Measurements from ENCODE around the gene USP32.

Gene USP32

DNA sequence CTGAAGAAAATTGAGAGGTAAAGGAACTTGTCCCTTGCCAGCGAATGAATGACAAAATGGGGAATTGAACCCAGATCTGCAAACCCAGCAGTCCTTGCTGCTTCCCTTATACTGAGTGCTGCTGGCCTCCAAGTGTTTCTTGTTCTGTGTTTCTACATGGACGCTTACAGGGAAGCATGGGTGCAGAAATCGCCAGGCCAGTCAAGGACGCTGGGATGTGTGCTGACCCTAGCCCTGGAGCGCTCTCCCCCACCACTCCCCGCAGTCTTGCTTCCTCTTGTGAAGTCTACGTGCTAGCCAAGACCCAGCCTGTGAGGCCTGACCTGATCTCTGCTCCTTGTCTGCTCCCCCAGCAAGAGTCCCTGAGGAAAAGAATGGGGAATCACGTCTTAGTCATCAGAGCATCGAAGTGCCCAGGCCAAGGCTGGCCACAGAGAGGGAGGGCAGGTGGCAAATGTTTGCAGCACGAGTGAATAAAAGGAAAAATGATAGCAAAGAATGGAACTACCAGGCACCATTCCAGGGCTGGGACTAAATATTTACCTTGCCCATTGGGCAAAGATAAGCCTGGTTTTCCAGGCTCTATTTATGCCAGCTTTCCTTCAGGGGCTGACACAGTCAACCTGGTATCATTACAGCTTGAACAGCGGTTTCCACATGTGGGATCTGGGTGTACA lies 224.7 kb downstream of the USP32 start:
- peak; percentile 50 for DNase-seq

- DNase-seq, result no peak
Measured at GRCh38 chr17:60165971-60166370, 226.0 kb downstream of the USP32 start.

DNA sequence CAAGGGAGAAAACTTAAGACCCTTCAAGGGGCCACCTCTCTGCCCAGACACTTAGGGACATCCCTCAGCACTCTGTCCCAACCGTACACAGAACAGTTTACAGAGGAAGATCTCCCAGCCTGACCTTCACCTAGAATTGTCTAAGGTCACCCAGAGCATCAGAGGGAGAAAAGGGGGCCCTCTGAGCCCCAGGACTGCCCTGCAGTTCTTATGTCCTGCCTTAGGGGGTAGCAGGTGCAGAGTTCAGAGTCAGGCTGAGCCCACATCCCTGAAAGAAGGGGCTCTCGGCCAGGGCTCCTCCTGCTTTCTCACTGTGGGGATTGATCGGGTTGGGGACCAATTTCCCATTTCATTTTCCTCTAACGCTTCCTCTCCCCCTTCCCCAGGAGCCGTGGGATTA lies 226.7 kb downstream of the USP32 start:
- no peak for DNase-seq

GRCh38 chr17:60164697-60165096 lies 227.2 kb downstream of the USP32 start:
- DNase-seq, result no peak

DNA sequence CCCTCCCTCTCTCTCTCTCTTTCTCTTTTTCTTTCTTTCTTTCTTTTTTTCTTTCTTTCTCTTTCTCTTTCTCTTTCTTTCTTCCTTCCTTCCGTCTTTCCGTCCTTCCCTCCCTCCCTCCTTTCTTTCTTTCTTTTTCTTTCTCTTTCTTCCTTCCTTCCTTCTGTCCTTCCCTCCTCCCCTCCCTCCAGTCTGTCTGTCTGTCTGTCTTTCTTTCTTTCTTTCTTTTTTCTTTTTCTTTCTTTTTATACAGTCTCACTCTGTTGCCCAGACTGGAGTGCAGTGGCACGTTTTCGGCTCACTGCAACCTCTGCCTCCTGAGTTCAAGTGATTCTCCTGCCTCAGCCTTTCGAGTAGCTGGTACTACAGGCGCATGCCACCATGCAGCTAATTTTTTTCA lies 227.8 kb downstream of the USP32 start:
- DNase-seq, result no peak

GRCh38 chr17:60163108-60163784 lies 228.7 kb downstream of the USP32 start:
- no peak for DNase-seq

GRCh38 chr17:60161598-60162330 lies 230.2 kb downstream of the USP32 start:
- no peak for DNase-seq

DNA sequence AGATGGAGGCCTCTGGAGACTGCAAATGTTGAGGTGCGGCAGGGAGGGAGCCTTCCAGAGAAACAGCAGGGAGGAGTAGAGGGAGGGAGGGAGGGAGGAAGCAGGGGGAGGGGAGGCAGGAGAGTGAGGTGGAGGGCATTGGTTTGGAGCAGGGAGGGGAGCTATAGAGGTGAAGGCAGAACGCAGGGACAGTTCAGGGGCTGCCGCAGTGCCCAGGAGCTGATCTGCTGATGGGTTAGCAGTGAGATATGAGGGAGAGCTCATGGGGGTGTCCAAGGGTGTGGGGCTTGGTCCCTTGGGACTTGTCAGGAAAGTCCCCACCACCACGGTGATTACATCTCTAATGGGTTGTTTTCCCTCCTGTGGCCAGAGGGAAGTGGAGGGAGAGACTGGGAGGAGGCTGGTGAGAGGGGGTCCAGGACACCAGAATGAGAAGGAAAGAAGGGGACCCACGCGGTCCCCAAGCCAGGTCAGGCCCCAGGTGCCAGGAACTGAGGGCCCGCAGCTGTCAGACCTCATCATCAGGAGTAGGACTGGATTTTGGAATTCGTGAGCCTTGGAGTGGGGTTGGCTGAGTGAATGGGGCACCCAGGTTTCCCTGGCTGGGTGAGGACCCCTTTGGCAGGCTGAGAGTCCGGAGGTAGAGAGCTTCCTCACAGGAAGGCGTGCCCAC lies 231.0 kb downstream of the USP32 start:
- DNase-seq, result no peak

- no peak for DNase-seq
Measured at GRCh38 chr17:60159479-60159866, 232.5 kb downstream of the USP32 start.

DNA sequence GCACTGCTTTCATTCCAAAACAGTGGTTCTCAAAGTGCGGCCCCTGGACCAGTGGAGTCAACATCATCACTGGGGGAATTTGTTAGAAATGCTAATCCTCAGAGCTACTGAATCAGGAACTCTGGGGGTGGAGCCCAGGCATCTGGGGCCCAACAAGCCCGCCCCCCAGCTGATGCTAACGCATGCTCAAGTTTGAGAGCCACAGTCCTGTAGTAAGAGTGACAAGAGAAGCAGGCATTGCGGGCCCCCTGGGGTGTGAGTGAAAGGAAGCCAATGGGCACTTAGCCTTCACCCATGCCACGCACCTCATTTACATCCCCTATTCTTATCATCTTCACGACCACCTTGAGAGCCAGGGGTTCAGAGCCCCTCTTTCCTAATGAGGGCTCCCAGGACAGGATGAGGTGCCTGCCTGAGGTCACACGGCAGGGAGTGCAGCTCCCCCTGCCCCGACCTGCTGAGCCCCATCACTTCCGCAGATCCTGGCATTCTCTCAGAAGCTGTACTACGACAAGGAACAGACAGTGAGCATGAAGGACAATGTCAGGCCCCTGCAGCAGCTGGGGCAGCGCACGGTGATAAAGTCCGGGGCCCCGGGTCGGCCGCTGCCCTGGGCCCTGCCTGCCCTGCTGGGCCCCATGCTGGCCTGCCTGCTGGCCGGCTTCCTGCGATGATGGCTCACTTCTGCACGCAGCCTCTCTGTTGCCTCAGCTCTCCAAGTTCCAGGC lies 233.0 kb downstream of the USP32 start:
- no peak for DNase-seq

DNA sequence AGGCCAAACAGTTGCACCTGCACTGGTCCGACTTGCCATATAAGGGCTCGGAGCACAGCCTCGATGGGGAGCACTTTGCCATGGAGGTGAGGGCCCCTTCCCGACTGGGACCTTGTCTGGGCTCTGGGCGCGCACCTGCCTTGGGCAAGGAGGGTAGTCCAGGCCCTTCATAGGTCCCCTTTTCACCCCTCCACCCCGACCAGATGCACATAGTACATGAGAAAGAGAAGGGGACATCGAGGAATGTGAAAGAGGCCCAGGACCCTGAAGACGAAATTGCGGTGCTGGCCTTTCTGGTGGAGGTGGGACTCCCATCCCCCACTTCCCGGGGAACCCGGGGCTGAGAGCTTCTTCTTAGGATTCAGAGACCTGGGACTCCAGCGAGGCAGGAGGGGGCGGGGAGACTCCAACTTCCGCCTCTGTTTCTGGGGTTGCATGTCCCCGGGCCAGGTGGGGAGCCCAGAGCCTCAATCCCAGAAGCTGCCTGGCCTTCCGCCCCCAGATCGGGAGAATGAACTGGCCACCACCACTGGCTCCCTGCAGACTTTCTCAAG lies 234.4 kb downstream of the USP32 start:
- no peak for DNase-seq

GRCh38 chr17:60156746-60157145 lies 235.2 kb downstream of the USP32 start:
- no peak for DNase-seq

DNA sequence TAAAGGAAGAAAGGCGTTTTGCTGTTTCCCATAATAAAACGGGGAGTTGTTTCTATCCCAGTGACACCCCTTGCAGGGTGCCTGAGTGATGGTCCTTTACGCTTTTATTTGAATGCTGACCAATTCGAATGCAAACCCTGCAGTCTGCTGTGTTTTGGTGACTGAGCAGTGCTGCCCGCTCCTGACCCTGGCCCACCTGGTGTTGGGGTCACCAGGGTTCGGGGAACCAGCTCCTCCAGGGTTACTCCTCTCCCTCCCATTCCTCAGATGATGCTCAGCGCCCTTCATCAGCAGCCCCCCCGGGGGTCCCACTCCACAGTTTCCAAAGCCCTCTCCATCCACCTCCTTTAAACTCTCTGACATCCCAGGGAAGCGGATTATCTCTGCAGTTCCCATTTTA lies 236.1 kb downstream of the USP32 start:
- no peak for DNase-seq

DNA sequence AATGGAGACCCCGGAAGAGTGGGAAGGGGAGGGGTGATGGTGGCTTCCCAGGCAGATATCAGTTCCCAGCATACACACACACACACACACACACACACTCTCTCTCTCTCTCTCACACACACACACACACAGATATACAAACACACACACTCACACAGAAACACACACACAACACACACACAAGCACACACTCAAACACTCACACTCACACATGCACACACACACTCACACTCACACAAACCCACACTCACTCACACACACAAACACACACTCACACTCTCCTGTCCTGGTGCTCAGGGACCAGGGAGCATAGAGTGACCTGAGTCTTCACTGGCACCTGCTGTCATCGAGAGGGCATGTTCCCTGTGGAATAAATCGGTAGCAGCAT lies 236.5 kb downstream of the USP32 start:
- DNase-seq, result no peak

- peak; percentile 38 for DNase-seq
Measured at GRCh38 chr17:60154616-60155426, 237.1 kb downstream of the USP32 start.

DNA sequence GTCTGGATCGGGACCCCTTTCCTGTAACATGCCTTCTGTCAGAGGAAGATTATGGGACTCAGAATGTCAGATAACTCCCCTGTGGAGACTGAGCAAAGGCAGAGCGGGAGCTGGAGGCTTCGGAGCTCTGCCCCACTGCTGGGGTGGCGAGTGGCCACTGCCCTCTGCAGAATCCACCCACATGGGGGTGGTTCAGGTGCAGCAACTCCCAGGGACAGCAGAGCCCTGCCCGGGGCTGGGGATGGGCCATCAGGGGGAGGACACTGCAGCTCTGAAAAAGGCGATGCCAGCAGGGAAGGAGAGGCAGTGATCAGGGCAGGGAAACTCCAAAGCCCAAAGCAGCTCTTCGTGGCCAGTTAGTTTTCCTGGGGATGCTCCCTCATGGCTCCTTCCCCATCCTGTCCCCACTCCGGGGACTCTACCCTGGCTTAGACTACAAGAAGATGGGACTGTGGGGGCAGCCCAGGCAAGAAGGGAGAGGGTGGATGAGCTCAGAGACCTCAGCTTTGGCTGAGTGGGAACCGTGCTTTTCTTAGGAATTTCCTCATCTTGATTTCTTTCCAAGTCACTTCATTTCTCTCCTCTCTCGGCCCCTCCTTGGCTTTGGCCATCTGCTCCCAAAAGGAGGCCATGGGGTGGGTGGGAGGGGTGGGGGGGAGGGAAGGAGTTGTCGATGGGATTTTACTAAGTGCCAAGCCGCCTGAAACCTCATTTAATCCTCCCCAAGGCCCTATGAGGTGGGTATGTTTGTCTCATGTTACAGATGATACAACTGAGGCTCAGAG lies 238.1 kb downstream of the USP32 start:
- DNase-seq, result no peak

DNA sequence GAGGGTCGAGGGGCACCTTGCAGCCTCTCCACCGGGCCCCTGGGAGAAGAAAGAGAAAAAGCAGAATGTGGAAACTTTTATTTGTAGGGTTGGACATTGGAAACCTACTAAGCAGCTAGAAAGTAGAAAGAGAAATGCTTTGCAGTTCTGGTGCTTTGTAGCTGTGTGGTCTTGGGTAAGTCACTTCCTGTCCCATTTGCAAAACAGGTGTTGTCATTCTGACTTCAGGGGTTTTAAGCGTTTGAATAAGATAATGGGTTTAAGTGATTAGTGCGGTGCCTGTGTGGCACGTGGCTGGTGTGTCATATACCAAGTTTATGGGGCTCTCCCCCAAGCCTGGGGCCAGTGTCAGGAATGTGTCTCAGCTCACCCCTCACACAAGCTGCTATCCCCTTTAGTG lies 240.6 kb downstream of the USP32 start:
- DNase-seq, result no peak

DNA sequence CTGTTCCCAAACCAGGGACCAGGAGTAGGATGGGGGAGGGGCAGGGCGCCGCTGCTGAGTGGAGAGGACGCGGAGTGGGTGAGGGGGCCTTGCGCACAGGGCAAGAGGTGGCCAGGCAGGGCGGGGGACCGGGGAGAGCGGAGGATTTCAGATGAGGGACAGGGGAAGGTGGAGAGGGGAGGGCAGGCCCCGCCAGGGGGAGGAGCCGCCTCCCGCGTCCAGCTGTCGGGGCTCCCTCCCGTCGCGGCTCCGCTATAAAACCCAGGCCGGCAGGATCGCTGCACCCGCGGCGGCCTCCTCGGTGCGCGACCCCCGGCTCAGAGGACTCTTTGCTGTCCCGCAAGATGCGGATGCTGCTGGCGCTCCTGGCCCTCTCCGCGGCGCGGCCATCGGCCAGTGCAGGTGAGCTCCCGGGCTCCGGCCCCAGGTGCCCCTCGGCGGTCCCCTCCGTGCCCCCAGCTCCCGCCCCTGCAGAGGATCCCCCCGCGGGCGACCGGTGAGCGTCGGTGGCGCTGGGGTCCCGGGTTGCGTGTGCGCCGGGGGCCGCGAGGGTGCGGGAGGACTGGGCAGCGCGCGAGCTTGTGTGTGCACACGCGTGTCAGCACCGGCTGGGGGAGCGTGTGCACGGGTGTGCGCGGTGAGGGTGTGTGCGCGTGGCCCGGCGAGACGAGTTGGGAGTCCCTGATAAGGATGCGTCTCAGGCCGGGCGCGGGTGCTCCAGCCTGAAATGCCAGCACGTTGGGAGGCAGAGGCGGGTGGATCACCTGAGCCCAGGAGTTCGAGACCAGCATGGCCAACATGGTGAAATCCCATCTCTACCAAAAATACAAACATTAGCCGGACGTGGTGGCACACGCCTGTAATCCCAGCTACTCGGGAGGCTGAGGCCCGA lies 242.0 kb downstream of the USP32 start, which contains the start of gene CA4:
TSS of gene CA4 (plus strand) at position 283 of the 892 bp plus-strand sequence. CDS start at position 345, 62 bp downstream.
- DNase-seq, result no peak

DNA sequence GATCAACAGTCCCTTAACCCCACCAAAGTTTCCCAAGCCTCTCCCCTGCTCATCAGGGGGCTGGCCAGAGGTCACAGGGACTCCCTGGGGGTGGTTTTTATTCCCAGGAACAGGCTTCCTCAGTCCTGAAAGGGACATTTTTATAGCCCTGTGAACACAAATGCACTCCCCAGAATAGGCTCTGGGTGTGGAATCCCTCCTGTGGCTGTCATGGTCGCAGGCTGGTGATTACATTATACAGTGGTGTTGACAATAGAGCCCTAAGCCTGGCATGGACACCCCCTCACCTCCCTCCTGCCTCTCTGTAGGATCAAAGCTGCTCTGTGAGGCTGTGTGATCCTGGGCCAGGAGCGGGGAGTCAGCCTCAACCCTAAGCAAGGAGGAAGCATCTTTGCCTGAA lies 243.6 kb downstream of the USP32 start:
- no peak for DNase-seq
